Measurements from ENCODE around the gene NUDCD3. TPM values are rescaled to one million over a fixed set of nuclear protein-coding genes. Genes with fewer than 3 reads are reported as not detected.

The NUDCD3 gene
- total and polyA plus RNA-seq, 2 experiments from 2014 or later: 35.7 to 42.7 TPM

- Mint-ChIP-seq H3K4me3 (no peak overlapping the region), H3K9me3 (no peaks in the 10 kb centered on the region), H3K27me3 (ENCODE audit: insufficient read depth, low read depth, poor library complexity) (no peaks in the 10 kb centered on the region), H3K4me1 (no peaks in the 10 kb centered on the region), H3K36me3 (ENCODE audit: low read depth) (peaks cover 23% of the 10 kb centered on the region), H3K27ac (no peak overlapping the region)
- Histone ChIP-seq H4K20me1 (replicated peaks; ENCODE audit: insufficient read depth) (peaks cover 28% of the 10 kb centered on the region), H3K9me2 (ENCODE audit: insufficient read depth) (no peaks in the 10 kb centered on the region), H3K4me3 (no peak overlapping the region), H3K27me3 (ENCODE audit: insufficient read depth) (no peaks in the 10 kb centered on the region), H3K4me1 (ENCODE audit: insufficient read depth) (no peaks in the 10 kb centered on the region), H3K36me3 (ENCODE audit: insufficient read depth) (peaks cover 4% of the 10 kb centered on the region), H3F3A (replicated peaks; ENCODE audit: low read depth) (no peaks in the 10 kb centered on the region), H3K27ac (ENCODE audit: low read depth) (no peak overlapping the region), H3K4me2 (no peak overlapping the region), H2AFZ (no peak overlapping the region), H3K79me2 (replicated peaks; ENCODE audit: insufficient read depth) (peaks cover 77% of the 10 kb centered on the region)
- no peak for ATAC-seq
- DNase-seq (ENCODE audit: low spot score): no peak
- no peak for TF ChIP-seq ZNF114 (CRISPR knock-in tag; IDR thresholded peaks at IDR 0.05)
- no peak for TF ChIP-seq NANOG (IDR thresholded peaks at IDR 0.05; ENCODE audit: borderline replicate concordance)
- no peak for TF ChIP-seq REST (IDR thresholded peaks at IDR 0.05; ENCODE audit: unreplicated experiment)
- TF ChIP-seq, protein P1, sequence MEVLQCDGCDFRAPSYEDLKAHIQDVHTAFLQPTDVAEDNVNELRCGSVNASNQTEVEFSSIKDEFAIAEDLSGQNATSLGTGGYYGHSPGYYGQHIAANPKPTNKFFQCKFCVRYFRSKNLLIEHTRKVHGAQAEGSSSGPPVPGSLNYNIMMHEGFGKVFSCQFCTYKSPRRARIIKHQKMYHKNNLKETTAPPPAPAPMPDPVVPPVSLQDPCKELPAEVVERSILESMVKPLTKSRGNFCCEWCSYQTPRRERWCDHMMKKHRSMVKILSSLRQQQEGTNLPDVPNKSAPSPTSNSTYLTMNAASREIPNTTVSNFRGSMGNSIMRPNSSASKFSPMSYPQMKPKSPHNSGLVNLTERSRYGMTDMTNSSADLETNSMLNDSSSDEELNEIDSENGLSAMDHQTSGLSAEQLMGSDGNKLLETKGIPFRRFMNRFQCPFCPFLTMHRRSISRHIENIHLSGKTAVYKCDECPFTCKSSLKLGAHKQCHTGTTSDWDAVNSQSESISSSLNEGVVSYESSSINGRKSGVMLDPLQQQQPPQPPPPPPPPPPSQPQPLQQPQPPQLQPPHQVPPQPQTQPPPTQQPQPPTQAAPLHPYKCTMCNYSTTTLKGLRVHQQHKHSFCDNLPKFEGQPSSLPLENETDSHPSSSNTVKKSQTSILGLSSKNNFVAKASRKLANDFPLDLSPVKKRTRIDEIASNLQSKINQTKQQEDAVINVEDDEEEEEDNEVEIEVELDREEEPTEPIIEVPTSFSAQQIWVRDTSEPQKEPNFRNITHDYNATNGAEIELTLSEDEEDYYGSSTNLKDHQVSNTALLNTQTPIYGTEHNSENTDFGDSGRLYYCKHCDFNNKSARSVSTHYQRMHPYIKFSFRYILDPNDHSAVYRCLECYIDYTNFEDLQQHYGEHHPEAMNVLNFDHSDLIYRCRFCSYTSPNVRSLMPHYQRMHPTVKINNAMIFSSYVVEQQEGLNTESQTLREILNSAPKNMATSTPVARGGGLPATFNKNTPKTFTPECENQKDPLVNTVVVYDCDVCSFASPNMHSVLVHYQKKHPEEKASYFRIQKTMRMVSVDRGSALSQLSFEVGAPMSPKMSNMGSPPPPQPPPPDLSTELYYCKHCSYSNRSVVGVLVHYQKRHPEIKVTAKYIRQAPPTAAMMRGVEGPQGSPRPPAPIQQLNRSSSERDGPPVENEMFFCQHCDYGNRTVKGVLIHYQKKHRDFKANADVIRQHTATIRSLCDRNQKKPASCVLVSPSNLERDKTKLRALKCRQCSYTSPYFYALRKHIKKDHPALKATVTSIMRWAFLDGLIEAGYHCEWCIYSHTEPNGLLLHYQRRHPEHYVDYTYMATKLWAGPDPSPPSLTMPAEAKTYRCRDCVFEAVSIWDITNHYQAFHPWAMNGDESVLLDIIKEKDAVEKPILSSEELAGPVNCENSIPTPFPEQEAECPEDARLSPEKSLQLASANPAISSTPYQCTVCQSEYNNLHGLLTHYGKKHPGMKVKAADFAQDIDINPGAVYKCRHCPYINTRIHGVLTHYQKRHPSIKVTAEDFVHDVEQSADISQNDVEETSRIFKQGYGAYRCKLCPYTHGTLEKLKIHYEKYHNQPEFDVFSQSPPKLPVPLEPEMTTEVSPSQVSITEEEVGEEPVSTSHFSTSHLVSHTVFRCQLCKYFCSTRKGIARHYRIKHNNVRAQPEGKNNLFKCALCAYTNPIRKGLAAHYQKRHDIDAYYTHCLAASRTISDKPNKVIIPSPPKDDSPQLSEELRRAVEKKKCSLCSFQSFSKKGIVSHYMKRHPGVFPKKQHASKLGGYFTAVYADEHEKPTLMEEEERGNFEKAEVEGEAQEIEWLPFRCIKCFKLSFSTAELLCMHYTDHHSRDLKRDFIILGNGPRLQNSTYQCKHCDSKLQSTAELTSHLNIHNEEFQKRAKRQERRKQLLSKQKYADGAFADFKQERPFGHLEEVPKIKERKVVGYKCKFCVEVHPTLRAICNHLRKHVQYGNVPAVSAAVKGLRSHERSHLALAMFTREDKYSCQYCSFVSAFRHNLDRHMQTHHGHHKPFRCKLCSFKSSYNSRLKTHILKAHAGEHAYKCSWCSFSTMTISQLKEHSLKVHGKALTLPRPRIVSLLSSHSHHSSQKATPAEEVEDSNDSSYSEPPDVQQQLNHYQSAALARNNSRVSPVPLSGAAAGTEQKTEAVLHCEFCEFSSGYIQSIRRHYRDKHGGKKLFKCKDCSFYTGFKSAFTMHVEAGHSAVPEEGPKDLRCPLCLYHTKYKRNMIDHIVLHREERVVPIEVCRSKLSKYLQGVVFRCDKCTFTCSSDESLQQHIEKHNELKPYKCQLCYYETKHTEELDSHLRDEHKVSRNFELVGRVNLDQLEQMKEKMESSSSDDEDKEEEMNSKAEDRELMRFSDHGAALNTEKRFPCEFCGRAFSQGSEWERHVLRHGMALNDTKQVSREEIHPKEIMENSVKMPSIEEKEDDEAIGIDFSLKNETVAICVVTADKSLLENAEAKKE (CRISPR knock-in tag; IDR thresholded peaks at IDR 0.05): no peak
- TF ChIP-seq STAT1 (IDR thresholded peaks at IDR 0.05; ENCODE audit: unreplicated experiment): no peak
- no peak for TF ChIP-seq ZNF331 (CRISPR knock-in tag; IDR thresholded peaks at IDR 0.05; ENCODE audit: low read depth)
- TF ChIP-seq EZH2phosphoT487 (IDR thresholded peaks at IDR 0.05; ENCODE audit: unreplicated experiment): no peak
- TF ChIP-seq, protein P2, sequence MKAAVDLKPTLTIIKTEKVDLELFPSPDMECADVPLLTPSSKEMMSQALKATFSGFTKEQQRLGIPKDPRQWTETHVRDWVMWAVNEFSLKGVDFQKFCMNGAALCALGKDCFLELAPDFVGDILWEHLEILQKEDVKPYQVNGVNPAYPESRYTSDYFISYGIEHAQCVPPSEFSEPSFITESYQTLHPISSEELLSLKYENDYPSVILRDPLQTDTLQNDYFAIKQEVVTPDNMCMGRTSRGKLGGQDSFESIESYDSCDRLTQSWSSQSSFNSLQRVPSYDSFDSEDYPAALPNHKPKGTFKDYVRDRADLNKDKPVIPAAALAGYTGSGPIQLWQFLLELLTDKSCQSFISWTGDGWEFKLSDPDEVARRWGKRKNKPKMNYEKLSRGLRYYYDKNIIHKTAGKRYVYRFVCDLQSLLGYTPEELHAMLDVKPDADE (IDR thresholded peaks at IDR 0.05): no peak
- TF ChIP-seq, protein P3, sequence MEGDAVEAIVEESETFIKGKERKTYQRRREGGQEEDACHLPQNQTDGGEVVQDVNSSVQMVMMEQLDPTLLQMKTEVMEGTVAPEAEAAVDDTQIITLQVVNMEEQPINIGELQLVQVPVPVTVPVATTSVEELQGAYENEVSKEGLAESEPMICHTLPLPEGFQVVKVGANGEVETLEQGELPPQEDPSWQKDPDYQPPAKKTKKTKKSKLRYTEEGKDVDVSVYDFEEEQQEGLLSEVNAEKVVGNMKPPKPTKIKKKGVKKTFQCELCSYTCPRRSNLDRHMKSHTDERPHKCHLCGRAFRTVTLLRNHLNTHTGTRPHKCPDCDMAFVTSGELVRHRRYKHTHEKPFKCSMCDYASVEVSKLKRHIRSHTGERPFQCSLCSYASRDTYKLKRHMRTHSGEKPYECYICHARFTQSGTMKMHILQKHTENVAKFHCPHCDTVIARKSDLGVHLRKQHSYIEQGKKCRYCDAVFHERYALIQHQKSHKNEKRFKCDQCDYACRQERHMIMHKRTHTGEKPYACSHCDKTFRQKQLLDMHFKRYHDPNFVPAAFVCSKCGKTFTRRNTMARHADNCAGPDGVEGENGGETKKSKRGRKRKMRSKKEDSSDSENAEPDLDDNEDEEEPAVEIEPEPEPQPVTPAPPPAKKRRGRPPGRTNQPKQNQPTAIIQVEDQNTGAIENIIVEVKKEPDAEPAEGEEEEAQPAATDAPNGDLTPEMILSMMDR (conservative IDR thresholded peaks at IDR 0.05; ENCODE audit: low read depth in 2 of 2): no peak
- no peak for TF ChIP-seq JUNB (IDR thresholded peaks at IDR 0.05; ENCODE audit: unreplicated experiment)
- no peak for TF ChIP-seq POLR2AphosphoS5 (IDR thresholded peaks at IDR 0.05; ENCODE audit: low read depth)
- TF ChIP-seq EZH2 (IDR thresholded peaks at IDR 0.05; ENCODE audit: low read depth, unreplicated experiment): no peak
These were observed 20.4 kb downstream of the NUDCD3 start for GRCh38 chr7:44470135-44470479.
